ENCODE data around the gene NR1I3.
A peak's percentile ranks its signal among the peaks of the same experiment; 100 is the strongest.

GRCh38 chr1:161225534-161226319, 12.3 kb downstream of the NR1I3 start, which contains the start of gene TOMM40L:
- TF ChIP-seq POLR2A (IDR thresholded peaks at IDR 0.05) (peak; percentile 21 to 27), CTCF (IDR thresholded peaks at IDR 0.05 in 4 of 5, conservative IDR thresholded peaks at IDR 0.05 in 1 of 5) (peak; percentile 47 to 64 (median 53))

Data from gastrocnemius medialis (tissue), 4 donors.